Measurements from ENCODE around the gene PRDM2.

GRCh38 chr1:13797397-13797796 lies 97.4 kb downstream of the PRDM2 start:
- TF ChIP-seq CTCF (IDR thresholded peaks at IDR 0.05) = no peak
- no peak for TF ChIP-seq POLR2A (IDR thresholded peaks at IDR 0.05)

Data from Peyer's patch (tissue), 4 donors.